HFF-Myc (cell line): Measurements from ENCODE around the gene POLE.

Experiments used
- DNase-seq: peaks from one replicate; pipeline ENCODE4 v3.0.0-alpha.2; 2011; ENCODE audit warnings: low read depth; ENCODE audit errors: extremely low read depth
- H3K4me3 ChIP-seq: replicated peaks from 2 replicates; pipeline ENCODE4 v1.5.1; 2011; ENCODE audit warnings: low read depth, mild to moderate bottlenecking, control low read depth, low read length
- CTCF ChIP-seq: IDR thresholded peaks from 2 replicates; pipeline ENCODE4 v1.5.1; 2012; ENCODE audit warnings: mild to moderate bottlenecking, low read depth, low read length, control low read depth; ENCODE audit errors: missing control alignments

POLE gene

GRCh38 chr12:132606927-132607326 lies 80.2 kb downstream of the POLE start:
- TF ChIP-seq CTCF = no peak
- H3K4me3 ChIP-seq = no peak overlapping the region
- no peak for DNase-seq

GRCh38 chr12:132606466-132606865 lies 80.7 kb downstream of the POLE start:
- H3K4me3 ChIP-seq = no peak overlapping the region
- no peak for TF ChIP-seq CTCF
- no peak for DNase-seq

GRCh38 chr12:132605892-132606291 lies 81.2 kb downstream of the POLE start:
- TF ChIP-seq CTCF = no peak
- DNase-seq = no peak
- no peak overlapping the region for H3K4me3 ChIP-seq

GRCh38 chr12:132604668-132605441 lies 82.3 kb downstream of the POLE start:
- no peak for DNase-seq
- TF ChIP-seq CTCF = no peak
- H3K4me3 ChIP-seq = no peak overlapping the region

- DNase-seq = no peak
- no peak overlapping the region for H3K4me3 ChIP-seq
- TF ChIP-seq CTCF = no peak
These were observed 83.0 kb downstream of the POLE start for GRCh38 chr12:132604151-132604618.

GRCh38 chr12:132603240-132604150 lies 83.6 kb downstream of the POLE start:
- no peak for DNase-seq
- no peak for TF ChIP-seq CTCF
- no peak overlapping the region for H3K4me3 ChIP-seq
